GM12801 (cell line): ENCODE measurements around the gene TCERG1.

Source experiments
- TF ChIP-seq, protein P1 (sequence below): IDR thresholded peaks from one replicate; pipeline ENCODE4 v1.5.1; 2011; ENCODE audit warnings: control low read depth; ENCODE audit not compliant: insufficient read length; ENCODE audit errors: extremely low read depth

Gene TCERG1

DNA sequence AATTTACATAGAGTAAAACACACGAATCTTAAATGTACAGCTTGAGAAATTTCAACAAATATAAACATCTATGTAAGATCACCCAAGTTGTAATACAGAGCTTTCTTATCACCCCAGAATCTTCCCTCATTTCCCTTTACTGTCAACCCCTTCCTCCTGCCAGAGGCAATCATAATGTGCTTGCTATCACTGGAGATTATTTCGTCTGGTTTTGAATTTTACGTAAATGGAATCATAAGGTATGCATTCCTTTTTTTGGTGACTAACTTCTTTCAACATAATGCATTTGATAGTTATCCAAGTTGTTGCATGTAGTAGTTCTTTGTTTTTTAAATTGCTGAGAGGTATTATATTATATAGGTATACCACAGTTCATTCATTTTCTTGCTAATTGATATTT, 106.3 kb downstream of the TCERG1 start:
- TF ChIP-seq, protein P1, sequence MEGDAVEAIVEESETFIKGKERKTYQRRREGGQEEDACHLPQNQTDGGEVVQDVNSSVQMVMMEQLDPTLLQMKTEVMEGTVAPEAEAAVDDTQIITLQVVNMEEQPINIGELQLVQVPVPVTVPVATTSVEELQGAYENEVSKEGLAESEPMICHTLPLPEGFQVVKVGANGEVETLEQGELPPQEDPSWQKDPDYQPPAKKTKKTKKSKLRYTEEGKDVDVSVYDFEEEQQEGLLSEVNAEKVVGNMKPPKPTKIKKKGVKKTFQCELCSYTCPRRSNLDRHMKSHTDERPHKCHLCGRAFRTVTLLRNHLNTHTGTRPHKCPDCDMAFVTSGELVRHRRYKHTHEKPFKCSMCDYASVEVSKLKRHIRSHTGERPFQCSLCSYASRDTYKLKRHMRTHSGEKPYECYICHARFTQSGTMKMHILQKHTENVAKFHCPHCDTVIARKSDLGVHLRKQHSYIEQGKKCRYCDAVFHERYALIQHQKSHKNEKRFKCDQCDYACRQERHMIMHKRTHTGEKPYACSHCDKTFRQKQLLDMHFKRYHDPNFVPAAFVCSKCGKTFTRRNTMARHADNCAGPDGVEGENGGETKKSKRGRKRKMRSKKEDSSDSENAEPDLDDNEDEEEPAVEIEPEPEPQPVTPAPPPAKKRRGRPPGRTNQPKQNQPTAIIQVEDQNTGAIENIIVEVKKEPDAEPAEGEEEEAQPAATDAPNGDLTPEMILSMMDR, result no peak

DNA sequence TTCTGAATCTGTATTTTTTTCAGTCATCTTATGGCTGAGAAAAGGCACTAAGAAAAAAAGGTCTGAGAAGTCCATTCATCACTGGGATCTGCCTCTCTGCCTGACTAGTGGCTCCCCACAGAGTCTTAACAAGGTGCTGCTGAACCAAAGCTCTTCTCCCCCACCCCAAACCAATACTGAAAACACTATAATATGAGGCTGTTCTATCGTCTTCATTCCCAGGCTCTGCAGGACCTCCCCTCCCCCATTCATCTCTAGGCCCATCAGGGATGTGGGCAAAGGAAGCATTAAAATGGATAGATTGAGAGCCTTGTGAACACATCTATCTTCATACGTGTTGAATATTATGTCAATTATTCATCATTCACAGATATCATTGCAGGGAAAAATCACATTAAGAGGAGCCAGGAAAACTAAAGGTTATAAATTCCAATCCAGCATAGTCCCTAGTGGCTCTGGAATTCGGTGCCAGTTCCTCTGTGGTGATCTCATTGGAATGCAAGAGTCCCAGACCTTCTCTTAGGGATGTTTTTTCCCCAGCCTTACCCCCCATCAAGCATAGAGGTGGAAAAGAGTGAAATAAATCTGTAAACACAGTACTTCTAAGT, 113.2 kb downstream of the TCERG1 start:
- TF ChIP-seq, protein P1, result no peak
